ACC112 (cell line): Measurements from ENCODE around the gene ZNF77.

Experiments used
- H2AFZ ChIP-seq: fragments of 200-600 bp; sonication (generic); one replicate; pipeline ENCODE4 v1.6.0; 2017; ENCODE audit warnings: antibody characterized with exemption, low read length; ENCODE audit not compliant: unreplicated experiment
- H3K27ac ChIP-seq: fragments of 200-600 bp; sonication (generic); 2 replicates; pipeline ENCODE4 v1.5.1; 2014; ENCODE audit warnings: low read depth, mild to moderate bottlenecking, antibody characterized with exemption, low read length, moderate library complexity
- H3K27me3 ChIP-seq: fragments of 200-600 bp; sonication (generic); 2 replicates; pipeline ENCODE4 v1.6.1; 2014; ENCODE audit warnings: mild to moderate bottlenecking, antibody characterized with exemption, low read length, moderate library complexity, mixed read lengths; ENCODE audit not compliant: insufficient read depth
- H3K36me3 ChIP-seq: fragments of 200-600 bp; sonication (generic); 2 replicates; pipeline ENCODE4 v1.6.1; 2016; ENCODE audit warnings: mild to moderate bottlenecking, antibody characterized with exemption, low read length, moderate library complexity, mixed read lengths; ENCODE audit not compliant: insufficient read depth
- H3K4me1 ChIP-seq: fragments of 200-600 bp; sonication (generic); one replicate; pipeline ENCODE4 v1.6.1; 2016; ENCODE audit warnings: low read length, mixed read lengths; ENCODE audit not compliant: insufficient read depth, unreplicated experiment, control insufficient read depth
- H3K4me3 ChIP-seq: fragments of 200-600 bp; sonication (generic); 2 replicates; pipeline ENCODE4 v1.5.1; 2014; ENCODE audit warnings: mild to moderate bottlenecking, low read depth, low read length
- H3K79me2 ChIP-seq: fragments of 200-600 bp; sonication (generic); one replicate; pipeline ENCODE4 v1.6.0; 2016; ENCODE audit warnings: low read length; ENCODE audit not compliant: control insufficient read depth, unreplicated experiment, insufficient read depth

Gene ZNF77

GRCh38 chr19:2982983-2983350 lies 38.2 kb upstream of the ZNF77 start:
- H3K4me1 ChIP-seq = peaks cover 16% of the 10 kb centered on the region
- H2AFZ ChIP-seq = peak overlapping the region; percentile 60
- no peaks in the 10 kb centered on the region for H3K79me2 ChIP-seq
- H3K4me3 ChIP-seq = peak overlapping the region; percentile 12; the same call in 1 of the 2 replicates
- no peaks in the 10 kb centered on the region for H3K36me3 ChIP-seq
- no peaks in the 10 kb centered on the region for H3K27me3 ChIP-seq
- H3K27ac ChIP-seq = peak overlapping the region; percentile 69

GRCh38 chr19:2982561-2982960 lies 37.8 kb upstream of the ZNF77 start:
- Histone ChIP-seq H3K27ac (peak overlapping the region; percentile 23; the same call in 1 of the 2 replicates), H2AFZ (no peak overlapping the region), H3K4me3 (no peak overlapping the region), H3K4me1 (peaks cover 16% of the 10 kb centered on the region), H3K36me3 (no peaks in the 10 kb centered on the region), H3K79me2 (no peaks in the 10 kb centered on the region), H3K27me3 (no peaks in the 10 kb centered on the region)

GRCh38 chr19:2981898-2982297 lies 37.1 kb upstream of the ZNF77 start:
- Histone ChIP-seq H3K79me2 (no peaks in the 10 kb centered on the region), H3K4me1 (peaks cover 16% of the 10 kb centered on the region), H3K27me3 (no peaks in the 10 kb centered on the region), H3K27ac (no peak overlapping the region), H2AFZ (no peak overlapping the region), H3K36me3 (no peaks in the 10 kb centered on the region), H3K4me3 (no peak overlapping the region)

- H2AFZ ChIP-seq = no peak overlapping the region
- H3K27ac ChIP-seq = no peak overlapping the region
- H3K4me1 ChIP-seq = peaks cover 16% of the 10 kb centered on the region
- no peak overlapping the region for H3K4me3 ChIP-seq
- H3K36me3 ChIP-seq = no peaks in the 10 kb centered on the region
- H3K79me2 ChIP-seq = no peaks in the 10 kb centered on the region
- no peaks in the 10 kb centered on the region for H3K27me3 ChIP-seq
These were observed 34.0 kb upstream of the ZNF77 start for GRCh38 chr19:2978772-2979171.

- Histone ChIP-seq H3K36me3 (no peaks in the 10 kb centered on the region), H2AFZ (no peak overlapping the region), H3K4me3 (no peak overlapping the region)
These were observed 33.5 kb upstream of the ZNF77 start for GRCh38 chr19:2978166-2978767.

GRCh38 chr19:2977746-2978138 lies 33.0 kb upstream of the ZNF77 start:
- Histone ChIP-seq H3K27me3 (no peaks in the 10 kb centered on the region), H3K27ac (no peak overlapping the region), H2AFZ (no peak overlapping the region), H3K4me1 (peaks cover 8% of the 10 kb centered on the region), H3K36me3 (no peaks in the 10 kb centered on the region), H3K4me3 (peak overlapping the region; percentile 54), H3K79me2 (no peaks in the 10 kb centered on the region)

More at GRCh38 chr19:2978166-2978767, 33.5 kb upstream of the ZNF77 start:
- H3K4me1 ChIP-seq = peaks cover 11% of the 10 kb centered on the region
- H3K27me3 ChIP-seq = no peaks in the 10 kb centered on the region
- H3K79me2 ChIP-seq = no peaks in the 10 kb centered on the region
- no peak overlapping the region for H3K27ac ChIP-seq

GRCh38 chr19:2977001-2977745 lies 32.4 kb upstream of the ZNF77 start, which contains the start of gene TLE6:
Gene TLE6 (plus strand): TSS chr19:2977564. CDS start chr19:2978234, 670 bp downstream.
- Histone ChIP-seq H3K27ac (no peak within 1 kb of the TSS), H3K36me3 (no peaks in the 10 kb centered on the region), H2AFZ (peak within 1 kb of the TSS; percentile 72), H3K79me2 (no peaks in the 10 kb centered on the region), H3K4me1 (peaks cover 4% of the 10 kb centered on the region), H3K27me3 (no peaks in the 10 kb centered on the region), H3K4me3 (peak within 1 kb of the TSS; percentile 83)

- Histone ChIP-seq H3K27me3 (no peaks in the 10 kb centered on the region), H3K27ac (no peak overlapping the region), H3K36me3 (no peaks in the 10 kb centered on the region), H2AFZ (peak overlapping the region; percentile 72), H3K79me2 (no peaks in the 10 kb centered on the region), H3K4me1 (peaks cover 4% of the 10 kb centered on the region), H3K4me3 (peak overlapping the region; percentile 83)
These were observed 31.8 kb upstream of the ZNF77 start for GRCh38 chr19:2976609-2977000.

- Histone ChIP-seq H3K4me1 (peaks cover 4% of the 10 kb centered on the region), H3K27ac (no peak overlapping the region), H2AFZ (no peak overlapping the region), H3K4me3 (no peak overlapping the region), H3K36me3 (no peaks in the 10 kb centered on the region), H3K27me3 (no peaks in the 10 kb centered on the region), H3K79me2 (no peaks in the 10 kb centered on the region)
These were observed 29.7 kb upstream of the ZNF77 start for GRCh38 chr19:2974342-2975041.

- H3K27ac ChIP-seq = no peak overlapping the region
- H2AFZ ChIP-seq = no peak overlapping the region
- H3K4me3 ChIP-seq = no peak overlapping the region
- H3K36me3 ChIP-seq = no peaks in the 10 kb centered on the region
- no peaks in the 10 kb centered on the region for H3K4me1 ChIP-seq
- H3K79me2 ChIP-seq = no peaks in the 10 kb centered on the region
- no peaks in the 10 kb centered on the region for H3K27me3 ChIP-seq
These were observed 28.5 kb upstream of the ZNF77 start for GRCh38 chr19:2973229-2973628.
